DND-41 (cell line): Measurements from ENCODE around the gene RNASEL.

Experiments used
- ATAC-seq: fragments of 200-7000 bp; cut with Tn5 transposase; 3 replicates; pipeline ENCODE4 v1.9.1; 2021; ENCODE audit warnings: low read depth; ENCODE audit not compliant: insufficient read depth
- DNase-seq: peaks from one replicate; pipeline ENCODE4 v3.0.0-alpha.2; 2020
- H2AFZ ChIP-seq: 2 replicates; pipeline ENCODE4 v1.6.0; 2012; ENCODE audit warnings: low read depth, low read length
- H3K27ac ChIP-seq: 2 replicates; pipeline ENCODE4 v1.5.1; 2012; ENCODE audit warnings: low read length, inconsistent platforms
- H3K27me3 ChIP-seq: fragments of 200-600 bp; sonication (generic); 2 replicates; pipeline ENCODE4 v1.6.0; 2012; ENCODE audit warnings: low read length, mild to moderate bottlenecking, inconsistent platforms; ENCODE audit not compliant: insufficient read depth, poor library complexity
- H3K36me3 ChIP-seq: 2 replicates; pipeline ENCODE4 v1.5.1; 2012; ENCODE audit warnings: low read length, inconsistent platforms; ENCODE audit not compliant: insufficient read depth
- H3K4me1 ChIP-seq: 2 replicates; pipeline ENCODE4 v1.5.1; 2012; ENCODE audit warnings: mild to moderate bottlenecking, low read length; ENCODE audit not compliant: insufficient read depth
- H3K4me2 ChIP-seq: 2 replicates; pipeline ENCODE4 v1.6.0; 2012; ENCODE audit warnings: mild to moderate bottlenecking, moderate library complexity, low read length, inconsistent platforms; ENCODE audit not compliant: insufficient read depth
- H3K4me3 ChIP-seq, 2 experiments: fragments of 200-600 bp in 1 of 2; shearing (Covaris generic) in 1 of 2; 2 replicates each; pipeline ENCODE4 v1.5.1; 2012 to 2016; ENCODE audit warnings: inconsistent platforms in 2 of 2, low read length in 2 of 2, mild to moderate bottlenecking in 2 of 2, low read depth in 1 of 2, moderate library complexity in 1 of 2
- H3K79me2 ChIP-seq: 2 replicates; pipeline ENCODE4 v1.6.0; 2012; ENCODE audit warnings: low read length, inconsistent platforms; ENCODE audit not compliant: insufficient read depth
- H3K9ac ChIP-seq: 2 replicates; pipeline ENCODE4 v1.6.0; 2012; ENCODE audit warnings: low read depth, mild to moderate bottlenecking, inconsistent platforms, low read length, moderate library complexity
- H3K9me3 ChIP-seq: 2 replicates; pipeline ENCODE4 v1.5.1; 2012; ENCODE audit warnings: low read length, moderate library complexity, mild to moderate bottlenecking, inconsistent platforms; ENCODE audit not compliant: insufficient read depth, severe bottlenecking
- H4K20me1 ChIP-seq: 2 replicates; pipeline ENCODE4 v1.6.0; 2012; ENCODE audit warnings: low read length; ENCODE audit not compliant: insufficient read depth
- EZH2 ChIP-seq: IDR thresholded peaks from 3 replicates; pipeline ENCODE4 v1.6.1; 2012; ENCODE audit warnings: borderline replicate concordance, low read depth, mild to moderate bottlenecking, moderate library complexity, low read length, inconsistent platforms; ENCODE audit not compliant: severe bottlenecking
- TF ChIP-seq, protein P1 (sequence below): IDR thresholded peaks from 2 replicates; pipeline ENCODE4 v1.5.1; 2012; ENCODE audit warnings: borderline replicate concordance, low read length, moderate library complexity, mild to moderate bottlenecking; ENCODE audit not compliant: poor library complexity, severe bottlenecking; ENCODE audit errors: extremely low read depth

Gene RNASEL

DNA sequence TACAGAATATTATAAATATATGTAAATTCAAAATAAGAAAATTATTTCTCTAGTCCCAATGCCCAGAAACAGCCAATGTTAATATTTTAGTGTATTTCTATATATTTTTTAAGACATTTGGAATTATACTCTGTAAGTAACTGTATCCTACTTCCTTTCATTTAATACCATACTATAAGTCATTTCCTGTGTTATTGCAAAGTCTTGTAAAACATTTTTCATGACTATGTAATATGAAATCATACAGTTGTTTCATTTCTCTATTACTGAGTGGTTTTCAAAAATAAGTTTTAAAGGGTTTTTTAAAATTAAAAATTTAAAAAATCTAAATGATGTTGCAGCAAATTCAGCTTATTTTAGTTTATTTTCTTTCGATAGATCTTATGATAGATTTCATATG, 2.0 kb downstream of the RNASEL start:
- no peak overlapping the region for H3K9ac ChIP-seq
- no peak overlapping the region for H3K4me3 ChIP-seq
- H3K79me2 ChIP-seq = no peaks in the 10 kb centered on the region; the same call in 1 of the 2 replicates
- no peaks in the 10 kb centered on the region for H3K9me3 ChIP-seq
- H3K4me2 ChIP-seq = no peak overlapping the region
- H3K27me3 ChIP-seq = no peaks in the 10 kb centered on the region
- no peaks in the 10 kb centered on the region for H4K20me1 ChIP-seq
- no peak overlapping the region for H2AFZ ChIP-seq
- no peak for TF ChIP-seq EZH2
- TF ChIP-seq, protein P1, sequence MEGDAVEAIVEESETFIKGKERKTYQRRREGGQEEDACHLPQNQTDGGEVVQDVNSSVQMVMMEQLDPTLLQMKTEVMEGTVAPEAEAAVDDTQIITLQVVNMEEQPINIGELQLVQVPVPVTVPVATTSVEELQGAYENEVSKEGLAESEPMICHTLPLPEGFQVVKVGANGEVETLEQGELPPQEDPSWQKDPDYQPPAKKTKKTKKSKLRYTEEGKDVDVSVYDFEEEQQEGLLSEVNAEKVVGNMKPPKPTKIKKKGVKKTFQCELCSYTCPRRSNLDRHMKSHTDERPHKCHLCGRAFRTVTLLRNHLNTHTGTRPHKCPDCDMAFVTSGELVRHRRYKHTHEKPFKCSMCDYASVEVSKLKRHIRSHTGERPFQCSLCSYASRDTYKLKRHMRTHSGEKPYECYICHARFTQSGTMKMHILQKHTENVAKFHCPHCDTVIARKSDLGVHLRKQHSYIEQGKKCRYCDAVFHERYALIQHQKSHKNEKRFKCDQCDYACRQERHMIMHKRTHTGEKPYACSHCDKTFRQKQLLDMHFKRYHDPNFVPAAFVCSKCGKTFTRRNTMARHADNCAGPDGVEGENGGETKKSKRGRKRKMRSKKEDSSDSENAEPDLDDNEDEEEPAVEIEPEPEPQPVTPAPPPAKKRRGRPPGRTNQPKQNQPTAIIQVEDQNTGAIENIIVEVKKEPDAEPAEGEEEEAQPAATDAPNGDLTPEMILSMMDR = no peak
- H3K36me3 ChIP-seq = peaks cover 6% of the 10 kb centered on the region; the same call in 1 of the 2 replicates
- H3K27ac ChIP-seq = no peak overlapping the region
- no peak for DNase-seq
- no peak for ATAC-seq
- peaks cover 24% of the 10 kb centered on the region for H3K4me1 ChIP-seq

DNA sequence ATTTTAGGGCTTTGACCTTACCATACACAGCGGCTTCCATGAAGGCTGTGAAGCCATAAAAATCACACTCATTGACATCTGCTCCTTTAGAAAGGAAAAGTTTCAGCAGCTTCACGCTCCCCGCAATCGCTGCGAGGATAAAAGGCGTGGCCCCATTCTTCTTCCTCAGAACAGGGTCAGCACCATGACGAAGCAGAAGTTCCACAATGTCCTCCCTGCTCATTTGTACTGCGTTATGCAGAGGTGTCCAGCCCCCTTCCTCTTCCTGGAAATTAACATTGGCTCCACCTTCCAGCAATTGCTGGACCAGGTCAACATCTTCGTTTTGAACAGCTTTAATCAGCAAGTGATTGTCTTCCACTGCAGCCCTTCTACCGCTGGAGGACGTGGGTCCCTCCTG, 2.7 kb downstream of the RNASEL start:
- DNase-seq (no peak), ATAC-seq (no peak)
- Histone ChIP-seq H3K4me1 (peaks cover 24% of the 10 kb centered on the region), H2AFZ (no peak overlapping the region), H3K9me3 (no peaks in the 10 kb centered on the region), H4K20me1 (no peaks in the 10 kb centered on the region), H3K79me2 (no peaks in the 10 kb centered on the region; the same call in 1 of the 2 replicates), H3K27me3 (no peaks in the 10 kb centered on the region), H3K4me2 (no peak overlapping the region), H3K4me3 (no peak overlapping the region), H3K9ac (no peak overlapping the region), H3K27ac (no peak overlapping the region), H3K36me3 (peaks cover 10% of the 10 kb centered on the region; the same call in 1 of the 2 replicates)
- TF ChIP-seq EZH2 = no peak

DNA sequence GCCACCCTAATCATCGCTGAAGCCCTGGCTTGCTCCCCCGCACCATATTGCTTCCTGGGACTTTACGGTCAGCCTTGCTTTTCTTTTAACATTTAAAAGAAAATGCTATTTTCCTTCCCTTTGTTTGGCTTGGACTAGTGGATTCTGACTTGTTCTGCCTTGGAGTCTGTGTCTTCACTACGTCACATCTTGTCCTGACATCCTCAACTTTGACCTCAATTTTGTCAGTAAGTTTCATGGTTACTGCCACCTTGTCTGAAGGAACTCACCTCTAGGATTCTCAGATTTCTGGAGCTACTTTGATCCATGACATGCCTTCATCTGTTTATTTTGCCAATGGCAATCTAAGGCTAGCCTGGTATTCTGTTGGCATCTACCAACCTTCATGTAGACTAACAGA, 4.3 kb downstream of the RNASEL start:
- Histone ChIP-seq H3K27me3 (no peaks in the 10 kb centered on the region), H3K4me3 (no peak overlapping the region), H3K9ac (no peak overlapping the region), H4K20me1 (no peaks in the 10 kb centered on the region), H3K4me1 (peaks cover 23% of the 10 kb centered on the region), H3K9me3 (no peaks in the 10 kb centered on the region), H3K27ac (no peak overlapping the region), H3K4me2 (0 out of 2 replicates have a peak overlapping the region, but pooled peaks have one; percentile 12), H3K79me2 (no peaks in the 10 kb centered on the region; the same call in 1 of the 2 replicates), H3K36me3 (peaks cover 21% of the 10 kb centered on the region), H2AFZ (no peak overlapping the region)
- TF ChIP-seq, protein P1 = no peak
- no peak for TF ChIP-seq EZH2
- ATAC-seq (no peak), DNase-seq (no peak)

DNA sequence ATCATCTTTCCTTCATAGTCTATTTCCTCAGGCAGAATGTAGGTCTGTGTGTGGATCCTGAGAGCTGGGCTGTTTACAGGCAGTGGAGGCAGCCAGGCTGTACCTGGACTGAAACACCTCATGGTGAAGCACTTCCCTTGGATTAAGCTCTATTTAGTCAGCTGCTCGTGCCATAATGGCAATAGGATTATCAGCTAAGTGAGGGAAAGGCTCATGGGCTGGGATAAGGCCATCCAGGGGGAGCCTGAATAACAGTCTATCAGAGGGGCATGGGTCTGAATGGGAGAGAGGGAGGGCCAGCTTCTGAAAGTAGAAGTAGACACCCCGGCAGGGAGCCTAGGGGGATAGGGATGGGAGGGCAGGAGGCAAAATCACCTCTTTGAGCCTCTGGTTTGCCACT, 8.3 kb downstream of the RNASEL start:
- no peaks in the 10 kb centered on the region for H3K79me2 ChIP-seq
- H3K4me2 ChIP-seq = no peak overlapping the region
- H3K27ac ChIP-seq = no peak overlapping the region
- no peak overlapping the region for H3K4me3 ChIP-seq
- H3K27me3 ChIP-seq = no peaks in the 10 kb centered on the region
- DNase-seq = no peak
- no peak overlapping the region for H3K9ac ChIP-seq
- ATAC-seq = no peak
- peaks cover 33% of the 10 kb centered on the region for H3K36me3 ChIP-seq
- peaks cover 6% of the 10 kb centered on the region for H3K4me1 ChIP-seq
- TF ChIP-seq EZH2 = no peak
- TF ChIP-seq, protein P1 = no peak
- no peak overlapping the region for H2AFZ ChIP-seq
- no peaks in the 10 kb centered on the region for H4K20me1 ChIP-seq
- no peaks in the 10 kb centered on the region for H3K9me3 ChIP-seq
